GM11168 (cell line): Measurements from ENCODE around the gene CDKN2AIPNL.

Experiments
- in situ Hi-C: fragments of 300-500 bp; cut with MboI; formaldehyde crosslinking; loops from one replicate; pipeline ENCODE4 v1.12.0; 2022; ENCODE audit warnings: low sequenced_read_pairs; ENCODE audit not compliant: unreplicated experiment

Gene CDKN2AIPNL, protein sequence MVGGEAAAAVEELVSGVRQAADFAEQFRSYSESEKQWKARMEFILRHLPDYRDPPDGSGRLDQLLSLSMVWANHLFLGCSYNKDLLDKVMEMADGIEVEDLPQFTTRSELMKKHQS

DNA sequence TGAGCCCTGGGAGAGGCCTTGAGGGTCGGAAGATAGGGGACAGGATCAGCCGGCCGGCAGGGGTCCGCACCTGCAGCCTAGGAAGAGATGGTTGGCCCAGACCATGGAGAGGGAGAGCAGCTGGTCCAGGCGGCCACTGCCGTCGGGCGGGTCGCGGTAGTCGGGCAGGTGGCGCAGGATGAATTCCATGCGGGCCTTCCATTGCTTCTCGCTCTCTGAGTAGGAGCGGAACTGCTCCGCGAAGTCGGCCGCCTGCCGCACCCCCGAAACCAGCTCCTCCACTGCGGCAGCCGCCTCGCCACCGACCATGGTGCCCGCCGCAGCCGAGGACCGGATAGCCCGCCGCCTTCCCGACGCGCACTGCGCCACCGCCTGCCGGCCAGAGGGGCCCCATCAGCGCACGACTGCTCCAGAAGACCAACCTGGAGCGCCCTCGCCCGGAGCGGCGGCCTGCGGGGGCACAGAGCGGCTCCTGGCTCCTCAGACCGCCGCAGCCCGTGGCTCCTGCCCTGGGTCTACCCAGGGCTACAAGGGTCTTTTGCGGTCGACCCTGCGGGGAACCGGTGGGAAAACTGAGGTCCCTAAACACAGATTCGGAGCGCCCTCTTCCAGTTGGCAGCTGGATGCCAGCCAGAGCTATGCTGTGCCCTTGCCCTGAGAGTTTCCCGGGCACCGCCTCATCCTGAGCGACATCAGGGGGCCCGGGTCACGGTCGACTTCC is at the start of gene CDKN2AIPNL:
Gene CDKN2AIPNL, minus strand, starts transcription at position 336 of the 721 bp plus-strand sequence. Its CDS starts 27 bp downstream, at position 309.
- in situ Hi-C loops = no loop called here

DNA sequence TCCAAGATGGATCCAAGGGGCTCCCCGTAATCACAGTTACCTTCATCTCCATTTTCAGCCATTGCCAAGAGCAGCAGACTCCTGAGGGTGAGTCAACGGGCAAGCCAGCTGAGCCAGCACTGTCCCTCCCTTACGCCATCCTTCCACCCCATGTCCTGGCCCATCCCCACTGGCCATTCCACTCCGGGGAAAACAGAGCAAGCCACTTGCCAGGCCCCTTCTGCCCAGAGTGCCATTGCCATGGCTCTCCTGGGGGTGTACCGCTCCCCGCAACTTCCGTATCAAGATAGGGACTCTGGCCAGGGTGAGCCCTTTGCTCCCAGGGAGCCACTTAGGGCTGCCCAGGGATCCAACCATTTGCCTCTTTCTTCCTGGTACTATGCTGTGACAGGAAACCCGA is 48.9 kb upstream of the CDKN2AIPNL start:
- in situ Hi-C loops = no loop called here

GRCh38 chr5:134459491-134459890 is 47.8 kb upstream of the CDKN2AIPNL start:
- in situ Hi-C loops = no loop called here

- in situ Hi-C loops = no loop called here
These were observed 47.3 kb upstream of the CDKN2AIPNL start for GRCh38 chr5:134459010-134459403.

DNA sequence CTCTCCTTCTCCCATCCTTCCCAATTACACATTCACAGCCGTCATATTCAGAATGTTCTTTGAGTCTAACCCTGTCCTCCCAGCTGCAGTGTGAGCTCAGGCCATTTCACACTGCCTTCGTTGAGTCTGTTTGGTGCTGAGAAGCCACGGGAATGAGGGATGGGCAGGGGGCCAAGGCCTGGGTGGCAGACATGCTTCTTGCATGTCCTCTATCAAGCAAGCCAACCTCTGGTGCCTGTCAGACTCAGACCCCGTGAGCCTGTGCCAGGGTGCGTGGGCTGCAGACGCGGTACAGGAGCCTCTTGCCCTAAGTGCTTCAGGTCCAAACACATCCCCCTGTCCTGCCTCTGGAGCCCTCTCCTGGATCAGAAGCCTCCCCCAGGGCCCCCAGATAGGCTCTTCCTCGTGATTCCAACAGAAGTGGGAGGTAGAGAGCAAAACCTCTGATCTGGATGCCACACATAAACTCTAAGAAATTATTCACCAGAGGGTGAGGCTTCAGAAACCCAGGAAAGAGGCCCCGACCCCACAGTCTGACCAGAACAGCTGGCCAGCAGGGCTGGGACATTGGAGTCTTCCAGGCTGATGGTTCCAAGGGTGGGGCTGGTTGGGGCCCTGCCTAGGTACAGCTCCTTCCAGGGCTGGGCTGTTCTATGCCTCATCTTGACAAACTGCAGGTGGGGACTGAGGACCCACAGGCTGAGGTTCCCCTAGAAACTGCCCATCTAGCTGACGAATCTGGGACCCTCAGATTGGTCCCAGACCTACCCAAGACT is 46.7 kb upstream of the CDKN2AIPNL start:
- in situ Hi-C loops = no loop called here

DNA sequence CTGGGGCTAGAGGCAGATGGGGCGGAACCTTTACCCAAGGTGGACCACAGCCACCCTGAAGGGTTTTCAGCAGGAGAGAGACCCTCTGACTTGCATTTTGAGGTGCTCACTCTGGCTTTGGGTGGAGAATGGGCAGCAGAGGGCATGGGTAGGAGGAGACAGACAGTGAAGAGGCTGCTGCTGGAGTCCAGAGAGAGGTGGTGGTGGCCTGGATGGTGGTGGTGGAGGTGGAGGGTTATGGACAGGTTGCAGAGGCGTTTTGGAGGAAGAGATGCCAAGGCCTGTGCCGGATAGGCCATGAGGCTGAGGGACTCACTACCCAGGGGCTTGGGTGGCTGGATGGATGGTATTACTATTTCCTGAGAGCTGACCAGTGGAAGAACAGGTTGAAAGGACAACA is 46.1 kb upstream of the CDKN2AIPNL start:
- in situ Hi-C loops = no loop called here

- in situ Hi-C loops = no loop called here
These were observed 45.1 kb upstream of the CDKN2AIPNL start for GRCh38 chr5:134456825-134457224.

- in situ Hi-C loops = no loop called here
These were observed 43.8 kb upstream of the CDKN2AIPNL start for GRCh38 chr5:134455466-134455865.

DNA sequence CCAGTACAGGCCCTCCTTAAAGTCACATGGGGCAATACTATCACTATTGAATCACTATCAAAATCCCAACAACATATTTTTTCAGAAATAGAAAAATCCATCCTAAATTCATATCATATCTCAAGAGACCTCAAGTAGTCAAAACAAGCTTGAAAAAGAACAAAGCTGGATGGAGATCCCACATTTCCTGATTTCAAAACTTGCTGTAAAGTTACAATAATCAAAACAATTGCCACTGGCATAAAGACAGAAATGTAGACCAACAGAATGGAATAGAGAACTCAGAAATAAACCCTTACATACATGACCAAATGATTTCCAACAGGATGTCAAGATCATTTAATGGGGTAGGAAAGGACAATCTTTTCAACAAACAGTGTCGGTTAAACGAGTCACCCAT is 41.3 kb upstream of the CDKN2AIPNL start:
- in situ Hi-C loops = no loop called here

DNA sequence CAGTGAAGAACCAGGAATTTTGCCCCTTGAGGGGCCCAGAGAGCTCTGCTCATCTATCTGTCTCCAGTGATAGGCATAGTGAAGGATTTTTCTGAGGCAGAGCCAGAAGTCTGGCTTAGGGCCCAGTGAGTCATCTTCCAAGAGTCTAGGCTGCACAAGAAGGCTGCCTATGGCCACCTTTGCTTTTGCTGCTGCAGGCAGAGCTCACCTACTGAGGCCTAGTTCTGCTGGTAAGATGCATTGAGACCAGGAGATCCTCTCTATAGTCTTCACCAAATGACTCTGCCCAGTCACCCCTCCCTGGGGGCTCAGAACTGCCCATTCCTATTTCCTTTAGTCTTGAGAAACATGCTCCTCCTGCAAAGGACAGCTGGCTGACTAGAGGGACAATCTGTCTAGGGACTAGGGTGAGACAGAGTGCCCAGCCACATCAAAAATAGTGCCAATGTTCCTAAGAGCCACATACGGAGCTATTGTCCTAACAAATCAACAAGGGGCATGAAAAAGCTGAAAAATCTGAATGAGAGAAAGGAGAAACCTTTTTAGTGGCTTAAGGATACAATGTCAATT is 40.3 kb upstream of the CDKN2AIPNL start:
- in situ Hi-C loops = no loop called here

GRCh38 chr5:134451225-134451935 is 39.7 kb upstream of the CDKN2AIPNL start:
- in situ Hi-C loops = no loop called here

DNA sequence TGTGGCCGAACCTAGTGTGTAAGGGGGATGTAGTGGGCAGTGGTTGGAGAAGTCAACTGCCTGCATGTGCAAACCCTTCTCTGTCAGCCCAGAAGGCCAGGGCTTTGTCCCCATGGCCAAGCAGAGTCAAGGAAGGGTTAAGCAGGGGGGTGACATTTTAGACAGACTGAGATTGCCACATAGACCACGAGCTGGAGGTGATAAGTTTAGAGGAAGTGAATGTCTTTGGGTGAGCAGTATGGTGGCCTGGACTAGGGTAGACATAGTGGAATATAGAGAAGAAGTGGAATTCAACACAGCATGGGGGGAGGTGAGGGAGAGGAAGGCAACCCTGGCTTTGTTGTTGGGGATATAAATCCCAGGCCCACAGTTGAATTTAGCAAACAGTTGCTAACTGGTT is 38.7 kb upstream of the CDKN2AIPNL start:
- in situ Hi-C loops = no loop called here

GRCh38 chr5:134449167-134449566 is 37.5 kb upstream of the CDKN2AIPNL start:
- in situ Hi-C loops = no loop called here

- in situ Hi-C loops = no loop called here
These were observed 36.3 kb upstream of the CDKN2AIPNL start for GRCh38 chr5:134447815-134448520.

GRCh38 chr5:134446938-134447337 is 35.3 kb upstream of the CDKN2AIPNL start:
- in situ Hi-C loops = no loop called here

DNA sequence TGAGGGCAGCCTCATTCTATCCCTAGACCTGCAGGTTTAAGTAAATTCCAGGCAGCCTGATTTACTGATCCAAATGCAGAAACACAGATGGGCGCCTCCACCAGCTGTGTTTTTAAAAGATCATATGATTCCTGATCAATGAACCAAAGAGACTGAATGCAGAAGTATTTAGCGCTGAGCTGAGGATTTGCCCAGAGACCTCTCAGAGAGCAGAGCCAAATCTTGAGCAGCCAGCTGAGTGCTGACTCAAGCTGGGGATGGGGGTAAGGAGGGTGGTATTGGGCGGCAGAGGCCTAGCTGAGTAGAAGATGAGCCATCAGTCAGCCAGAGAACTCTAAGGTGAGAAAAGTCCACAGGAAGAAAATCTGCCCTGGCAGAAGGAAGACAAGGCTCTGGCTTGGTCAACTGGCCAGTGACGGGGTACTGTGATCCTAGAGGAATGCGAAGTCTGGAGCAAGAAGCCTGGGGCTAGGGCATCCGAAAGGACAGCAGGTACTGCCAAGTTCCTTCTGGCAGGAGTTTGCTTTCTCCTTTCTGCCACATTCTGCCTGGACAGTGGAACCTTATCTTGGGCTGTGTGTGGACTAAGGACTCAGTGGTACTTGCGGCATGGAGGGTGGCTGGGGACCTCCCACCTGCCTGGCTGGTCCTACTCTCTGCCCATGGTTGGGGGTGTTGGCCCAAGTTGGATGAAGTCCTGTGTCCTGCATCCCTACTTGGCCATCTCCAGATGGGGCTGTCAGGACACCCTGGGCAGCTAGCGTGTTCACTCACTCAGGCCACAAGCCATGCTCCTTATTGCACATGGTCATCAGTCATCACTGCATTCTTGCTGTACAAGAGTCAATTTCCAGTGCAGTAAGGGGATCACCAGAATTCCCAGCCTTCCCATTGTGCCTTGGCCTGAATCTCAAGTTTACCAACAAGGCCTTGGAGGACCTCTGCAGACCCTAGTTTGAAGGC is 34.5 kb upstream of the CDKN2AIPNL start:
- in situ Hi-C loops = no loop called here

GRCh38 chr5:134444941-134445471 is 33.3 kb upstream of the CDKN2AIPNL start:
- in situ Hi-C loops = no loop called here

DNA sequence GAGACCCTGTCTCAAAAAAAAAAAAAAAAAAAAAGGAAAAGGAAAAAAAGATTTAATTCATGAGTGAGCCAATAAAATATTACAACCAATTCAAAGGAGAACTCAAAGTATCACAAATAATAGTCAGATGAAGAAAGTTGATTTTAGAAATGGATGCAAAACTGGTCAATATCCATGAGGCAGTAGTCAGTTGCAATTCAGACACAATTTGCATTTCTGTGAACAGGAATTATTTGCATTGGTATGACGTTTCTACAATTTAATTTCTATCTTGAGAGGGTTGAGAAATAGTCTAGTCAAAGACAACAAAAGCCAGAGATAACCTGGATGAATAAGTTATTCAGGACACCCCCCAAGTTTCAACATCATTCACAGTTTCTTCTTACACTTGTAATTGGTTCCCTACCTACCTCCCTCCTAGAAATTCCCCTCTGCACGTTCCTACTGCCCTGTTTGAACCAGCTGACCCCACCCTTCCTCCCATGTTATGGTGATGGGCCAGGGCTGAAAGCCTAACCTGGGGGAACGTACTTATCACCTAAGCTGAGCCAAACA is 28.6 kb upstream of the CDKN2AIPNL start:
- in situ Hi-C loops = no loop called here
